K562 (cell line): Measurements from ENCODE around the gene PPP1CC. TPM values are rescaled to one million over a fixed set of nuclear protein-coding genes. Genes with fewer than 3 reads are reported as not detected.

Experiments
- ATAC-seq: fragments of 200-7000 bp; cut with Tn5 transposase; 3 replicates; pipeline ENCODE4 v1.9.1; 2020; ENCODE audit warnings: moderate library complexity
- BruUV-seq: library from RNA; stranded (reverse); fragments of 400-500 nt; replicated peaks from 2 replicates; lab custom pipeline; 2021; lab: Mats Ljungman, UMichigan
- CTCF ChIA-PET: fragments of 300-600 bp; formaldehyde crosslinking; extraction: SDS; loops from one replicate; lab custom pipeline; 2021; ENCODE audit warnings: low intra/inter-chr PET ratio; lab: Yijun Ruan, JAX
- POLR2A ChIA-PET: fragments of 300-600, 350-650 bp; sonication (Branson Sonifier 250); formaldehyde crosslinking; extraction: SDS; loops from one replicate; lab custom pipeline; 2021; ENCODE audit warnings: antibody characterized with exemption, inconsistent platforms; lab: Yijun Ruan, JAX
- DNase-seq, 4 experiments: peaks; one replicate each; pipeline versions ENCODE4 v3.0.0 to v3.0.0-alpha.2; 2011 to 2018; ENCODE audit warnings: low spot score in 3 of 4, mixed read lengths in 3 of 4; ENCODE audit errors: extremely low read depth in 1 of 4
- FAIRE-seq: peaks from 2 replicates; lab custom pipeline; 2011; peaks lifted over from hg19 to GRCh38; lab: Jason Lieb, UNC
- H2AFZ ChIP-seq: 2 replicates; pipeline ENCODE4 v1.6.0; 2011; ENCODE audit warnings: low read depth, low read length, control low read depth, inconsistent platforms
- H3K27ac ChIP-seq: fragments of 200-600 bp; 3 replicates; pipeline ENCODE4 v1.8.0; 2011; ENCODE audit warnings: low read depth, mild to moderate bottlenecking, control low read depth, inconsistent platforms, low read length, moderate library complexity, mixed read lengths; ENCODE audit errors: extremely low read depth
- H3K27me3 ChIP-seq, 2 experiments: fragments of 300-600 bp in 1 of 2; 2 replicates in 1 of 2; 3 replicates in 1 of 2; pipeline versions ENCODE4 v1.6.0 to v1.8.0; 2011; ENCODE audit warnings: inconsistent platforms in 2 of 2, low read length in 2 of 2, mild to moderate bottlenecking in 1 of 2, mixed read lengths in 1 of 2, moderate library complexity in 1 of 2; ENCODE audit not compliant: control insufficient read depth in 2 of 2, insufficient read depth in 2 of 2
- H3K36me3 ChIP-seq: fragments of 300-600 bp; 3 replicates; pipeline ENCODE4 v1.8.0; 2011; ENCODE audit warnings: mild to moderate bottlenecking, low read length, inconsistent platforms; ENCODE audit not compliant: control insufficient read depth, insufficient read depth
- H3K4me1 ChIP-seq, 2 experiments: fragments of 200-600 bp in 1 of 2; replicated peaks in 1 of 2; 2 replicates in 1 of 2; 3 replicates in 1 of 2; pipeline versions ENCODE4 v1.5.1 to v1.8.0; 2011; ENCODE audit warnings: inconsistent platforms in 2 of 2, low read length in 2 of 2, mild to moderate bottlenecking in 1 of 2, mixed read lengths in 1 of 2, moderate library complexity in 1 of 2; ENCODE audit not compliant: control insufficient read depth in 2 of 2, insufficient read depth in 2 of 2
- H3K4me2 ChIP-seq: 2 replicates; pipeline ENCODE4 v1.6.1; 2011; ENCODE audit warnings: low read length, control low read depth, inconsistent platforms, mixed read lengths; ENCODE audit not compliant: insufficient read depth
- H3K4me3 ChIP-seq: fragments of 200-600 bp; sonication (generic), shearing (Covaris generic); 2 replicates; pipeline ENCODE4 v1.5.1; 2016; ENCODE audit warnings: control low read depth, inconsistent platforms
- H3K79me2 ChIP-seq: fragments of 200-600 bp; 3 replicates; pipeline ENCODE4 v1.8.0; 2011; ENCODE audit warnings: low read length, inconsistent platforms; ENCODE audit not compliant: control insufficient read depth, insufficient read depth
- H3K9ac ChIP-seq, 2 experiments: 2 replicates each; pipeline versions ENCODE4 v1.6.0 to v1.6.1; 2011; ENCODE audit warnings: low read depth in 2 of 2, low read length in 2 of 2, control low read depth in 1 of 2, inconsistent platforms in 1 of 2, mild to moderate bottlenecking in 1 of 2, mixed read lengths in 1 of 2; ENCODE audit not compliant: insufficient read depth in 1 of 2
- H3K9me1 ChIP-seq: one replicate; pipeline ENCODE4 v1.6.0; 2011; ENCODE audit warnings: inconsistent platforms, mild to moderate bottlenecking, low read length, moderate library complexity; ENCODE audit not compliant: control insufficient read depth, insufficient read depth
- H3K9me3 ChIP-seq: replicated peaks from 2 replicates; pipeline ENCODE4 v1.5.1; 2011; ENCODE audit warnings: low read depth, low read length, inconsistent platforms; ENCODE audit not compliant: control insufficient read depth, insufficient read depth
- H4K20me1 ChIP-seq: replicated peaks from 2 replicates; pipeline ENCODE4 v1.6.1; 2011; ENCODE audit warnings: low read length, inconsistent platforms, mixed read lengths; ENCODE audit not compliant: control insufficient read depth, insufficient read depth
- CBX1 ChIP-seq: sonication (generic); IDR thresholded peaks from 2 replicates; pipeline ENCODE4 v1.6.1; 2016; ENCODE audit warnings: antibody characterized with exemption, low read depth, mild to moderate bottlenecking
- CC2D1A ChIP-seq: fragments of 450-650 bp; IDR thresholded peaks from 2 replicates; pipeline ENCODE4 v1.6.1; 2017; ENCODE audit warnings: mild to moderate bottlenecking
- ETV1 ChIP-seq: fragments of 450-650 bp; conservative IDR thresholded peaks from 2 replicates; pipeline ENCODE4 v1.6.1; 2016; ENCODE audit warnings: missing genetic modification characterization, control low read depth, low read depth, missing compliant biosample characterization
- HMG20A ChIP-seq: fragments of 450-650 bp; formaldehyde crosslinking; conservative IDR thresholded peaks from 2 replicates; pipeline ENCODE4 v1.4.0; 2020; ENCODE audit warnings: mild to moderate bottlenecking, mixed read lengths
- NEUROD1 ChIP-seq: fragments of 150-350 bp; IDR thresholded peaks from 2 replicates; pipeline ENCODE4 v1.6.1; 2014; ENCODE audit warnings: borderline replicate concordance, low read length, low read depth; ENCODE audit not compliant: partially characterized antibody
- NFRKB ChIP-seq: fragments of 450-650 bp; IDR thresholded peaks from 2 replicates; pipeline ENCODE4 v1.6.1; 2016; ENCODE audit warnings: low read depth
- PHTF2 ChIP-seq: fragments of 250-450 bp; sonication (Bioruptor Pico); IDR thresholded peaks from 2 replicates; pipeline ENCODE4 v1.5.0; 2021; ENCODE audit warnings: mild to moderate bottlenecking
- TAF7 ChIP-seq: fragments of 450-650 bp; IDR thresholded peaks from 2 replicates; pipeline ENCODE4 v1.6.1; 2016; ENCODE audit warnings: missing genetic modification characterization, missing compliant biosample characterization
- TARDBP ChIP-seq: fragments of 450-650 bp; IDR thresholded peaks from 2 replicates; pipeline ENCODE4 v1.6.1; 2016
- TEAD2 ChIP-seq: fragments of 450-650 bp; IDR thresholded peaks from 2 replicates; pipeline ENCODE4 v1.6.1; 2016; ENCODE audit warnings: missing genetic modification characterization, control low read depth, missing compliant biosample characterization
- YY1 ChIP-seq, 3 experiments: IDR thresholded peaks; 2 replicates each; pipeline ENCODE4 v1.6.1; 2011; ENCODE audit warnings: low read length in 2 of 3, mild to moderate bottlenecking in 2 of 3, moderate library complexity in 2 of 3, borderline replicate concordance in 1 of 3, control low read depth in 1 of 3, low read depth in 1 of 3; ENCODE audit not compliant: insufficient read depth in 3 of 3, insufficient replicate concordance in 2 of 3, control insufficient read depth in 1 of 3, insufficient read length in 1 of 3; ENCODE audit errors: extremely low read depth in 1 of 3
- ZFP1 ChIP-seq: fragments of 450-650 bp; formaldehyde crosslinking; IDR thresholded peaks from 2 replicates; pipeline ENCODE4 v1.4.0; 2020; ENCODE audit warnings: mild to moderate bottlenecking, mixed read lengths
- ZNF263 ChIP-seq: sonication (generic); formaldehyde crosslinking; IDR thresholded peaks from 2 replicates; pipeline ENCODE4 v1.8.0; 2022; ENCODE audit warnings: mild to moderate bottlenecking, missing genetic modification reagents, borderline replicate concordance
- ZNF551 ChIP-seq: fragments of 250-450 bp; sonication (Bioruptor Pico); IDR thresholded peaks from 2 replicates; pipeline ENCODE4 v1.5.0; 2021; ENCODE audit warnings: mild to moderate bottlenecking, moderate library complexity
- ZNF586 ChIP-seq: fragments of 450-650 bp; formaldehyde crosslinking; conservative IDR thresholded peaks from 2 replicates; pipeline ENCODE4 v1.4.0; 2020; ENCODE audit warnings: mild to moderate bottlenecking, moderate library complexity
- ZNF79 ChIP-seq: fragments of 250-450 bp; sonication (Bioruptor Pico); IDR thresholded peaks from 2 replicates; pipeline ENCODE4 v1.4.0; 2020; ENCODE audit warnings: low read depth, mild to moderate bottlenecking, moderate library complexity
- in situ Hi-C: fragments of 300-500 bp; cut with MboI; formaldehyde crosslinking; loops from 4 replicates; pipeline ENCODE4 v1.15.0; 2018; ENCODE audit warnings: inconsistent platforms, mixed read lengths
- intact Hi-C: fragments of 100-400 bp; cut with micrococcal nuclease; formaldehyde crosslinking; loops from 2 replicates; pipeline ENCODE4 v1.14.2; 2022
- polyA plus RNA-seq, 8 experiments: library from polyadenylated mRNA; depleted of rRNA in 4 of 8; stranded (reverse) in 5 of 8; unstranded in 3 of 8; fragments of >200 nt; fragmentation: Nextera tagmentation in 2 of 8; fragmentation: Illumina TruSeq in 1 of 8; extraction: Ambion mirVana in 2 of 8; extraction: Trizol in 1 of 8; gene quantifications; 2 replicates each; pipeline versions ENCODE4 v1.2.1 to v1.2.3, GENCODE V29; 2011 to 2014; ENCODE audit warnings: inconsistent platforms in 1 of 8, missing spikeins in 1 of 8
- total RNA-seq, 7 experiments: library from RNA; depleted of rRNA in 6 of 7; stranded (reverse); fragments of >200 nt in 6 of 7; fragmentation: Illumina TruSeq in 2 of 7; extraction: Trizol in 2 of 7; gene quantifications; 2 replicates each; pipeline versions ENCODE4 v1.2.1 to v1.2.3, GENCODE V29; 2011 to 2021; ENCODE audit warnings: low replicate concordance in 1 of 7
- TF ChIP-seq, protein P1 (sequence below): fragments of 450-650 bp; IDR thresholded peaks from 2 replicates; pipeline ENCODE4 v1.6.1; 2016; ENCODE audit warnings: borderline replicate concordance
- TF ChIP-seq, protein P2 (sequence below): sonication (generic); formaldehyde crosslinking; IDR thresholded peaks from 2 replicates; pipeline ENCODE4 v1.8.1; 2023; ENCODE audit warnings: mild to moderate bottlenecking, missing genetic modification reagents, moderate library complexity
- TF ChIP-seq, protein P3 (sequence below): fragments of 250-450 bp; sonication (Bioruptor Pico); IDR thresholded peaks from 2 replicates; pipeline ENCODE4 v1.9.0; 2021; ENCODE audit warnings: mild to moderate bottlenecking, inconsistent platforms

The PPP1CC gene
- total and polyA plus RNA-seq, 9 of the 15 experiments (the other 6 are each of a cell fraction or from before 2014, with no cell fraction given), result 67.4 to 286 (median 195) TPM

DNA sequence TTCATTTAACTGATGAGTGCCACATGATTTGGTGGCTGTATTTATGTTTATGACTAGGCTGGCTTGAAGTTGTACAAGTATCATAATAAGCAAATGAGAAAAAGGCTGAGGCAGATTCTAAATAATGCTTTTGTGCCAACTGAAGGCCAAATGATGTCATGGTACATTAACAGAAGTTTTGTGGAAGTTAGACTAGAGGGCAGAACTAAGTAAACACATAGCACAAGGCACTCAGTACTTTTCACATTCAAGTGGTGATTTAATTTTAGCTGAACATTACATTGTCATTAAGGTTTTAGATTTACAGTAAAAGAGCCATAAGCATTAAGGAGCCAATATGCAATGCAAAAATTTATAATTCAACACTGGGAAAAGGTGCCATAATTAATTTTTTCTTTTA lies 21.1 kb downstream of the PPP1CC start:
- intact Hi-C loops (no loop called here), in situ Hi-C loops (loop anchor here (5.0 kb wide), 1 partner anchor 106 kb away; no protein-coding TSS in a partner anchor)
- Histone ChIP-seq H3K9ac (no peak overlapping the region), H3K36me3 (peaks cover 93% of the 10 kb centered on the region), H3K9me1 (peaks cover 4% of the 10 kb centered on the region), H3K4me3 (no peak overlapping the region), H3K4me2 (no peak overlapping the region), H3K27me3 (no peaks in the 10 kb centered on the region), H3K9me3 (no peaks in the 10 kb centered on the region), H3K4me1 (no peaks in the 10 kb centered on the region), H3K79me2 (peaks cover 18% of the 10 kb centered on the region; the same call in 2 of the 3 replicates), H2AFZ (no peak overlapping the region), H4K20me1 (peaks cover 3% of the 10 kb centered on the region; the same call in 1 of the 2 replicates), H3K27ac (no peak overlapping the region)
- no TSS peak for BruUV-seq
- POLR2A ChIA-PET, result interaction anchor here (1.0 to 1.6 kb wide), 4 partner anchors 8 to 15 kb away, joined by 4 read pairs; no protein-coding TSS in a partner anchor
- no peak for TF ChIP-seq CBX1
- no peak for TF ChIP-seq TARDBP
- TF ChIP-seq ZNF551, result no peak
- TF ChIP-seq PHTF2, result no peak
- TF ChIP-seq ZFP1, result no peak
- no peak for TF ChIP-seq CC2D1A
- TF ChIP-seq, protein P1, sequence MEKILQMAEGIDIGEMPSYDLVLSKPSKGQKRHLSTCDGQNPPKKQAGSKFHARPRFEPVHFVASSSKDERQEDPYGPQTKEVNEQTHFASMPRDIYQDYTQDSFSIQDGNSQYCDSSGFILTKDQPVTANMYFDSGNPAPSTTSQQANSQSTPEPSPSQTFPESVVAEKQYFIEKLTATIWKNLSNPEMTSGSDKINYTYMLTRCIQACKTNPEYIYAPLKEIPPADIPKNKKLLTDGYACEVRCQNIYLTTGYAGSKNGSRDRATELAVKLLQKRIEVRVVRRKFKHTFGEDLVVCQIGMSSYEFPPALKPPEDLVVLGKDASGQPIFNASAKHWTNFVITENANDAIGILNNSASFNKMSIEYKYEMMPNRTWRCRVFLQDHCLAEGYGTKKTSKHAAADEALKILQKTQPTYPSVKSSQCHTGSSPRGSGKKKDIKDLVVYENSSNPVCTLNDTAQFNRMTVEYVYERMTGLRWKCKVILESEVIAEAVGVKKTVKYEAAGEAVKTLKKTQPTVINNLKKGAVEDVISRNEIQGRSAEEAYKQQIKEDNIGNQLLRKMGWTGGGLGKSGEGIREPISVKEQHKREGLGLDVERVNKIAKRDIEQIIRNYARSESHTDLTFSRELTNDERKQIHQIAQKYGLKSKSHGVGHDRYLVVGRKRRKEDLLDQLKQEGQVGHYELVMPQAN, result no peak
- TF ChIP-seq NFRKB, result no peak
- TF ChIP-seq ZNF79 (CRISPR knock-in tag), result no peak
- TF ChIP-seq, protein P2, sequence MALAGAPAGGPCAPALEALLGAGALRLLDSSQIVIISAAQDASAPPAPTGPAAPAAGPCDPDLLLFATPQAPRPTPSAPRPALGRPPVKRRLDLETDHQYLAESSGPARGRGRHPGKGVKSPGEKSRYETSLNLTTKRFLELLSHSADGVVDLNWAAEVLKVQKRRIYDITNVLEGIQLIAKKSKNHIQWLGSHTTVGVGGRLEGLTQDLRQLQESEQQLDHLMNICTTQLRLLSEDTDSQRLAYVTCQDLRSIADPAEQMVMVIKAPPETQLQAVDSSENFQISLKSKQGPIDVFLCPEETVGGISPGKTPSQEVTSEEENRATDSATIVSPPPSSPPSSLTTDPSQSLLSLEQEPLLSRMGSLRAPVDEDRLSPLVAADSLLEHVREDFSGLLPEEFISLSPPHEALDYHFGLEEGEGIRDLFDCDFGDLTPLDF (CRISPR knock-in tag), result no peak
- TF ChIP-seq ETV1 (tag), result no peak
- TF ChIP-seq HMG20A (CRISPR knock-in tag), result no peak
- TF ChIP-seq TEAD2, result no peak
- TF ChIP-seq ZNF586 (CRISPR knock-in tag), result no peak
- TF ChIP-seq YY1 (IDR thresholded peaks at IDR 0.05; ENCODE audit: borderline replicate concordance in 1 of 3, control insufficient read depth in 1 of 3, extremely low read depth in 1 of 3, insufficient read depth in 3 of 3, insufficient read length in 1 of 3, insufficient replicate concordance in 2 of 3, low read depth in 1 of 3, low read length in 2 of 3), result no peak
- TF ChIP-seq ZNF263 (CRISPR knock-in tag), result no peak
- TF ChIP-seq, protein P3, sequence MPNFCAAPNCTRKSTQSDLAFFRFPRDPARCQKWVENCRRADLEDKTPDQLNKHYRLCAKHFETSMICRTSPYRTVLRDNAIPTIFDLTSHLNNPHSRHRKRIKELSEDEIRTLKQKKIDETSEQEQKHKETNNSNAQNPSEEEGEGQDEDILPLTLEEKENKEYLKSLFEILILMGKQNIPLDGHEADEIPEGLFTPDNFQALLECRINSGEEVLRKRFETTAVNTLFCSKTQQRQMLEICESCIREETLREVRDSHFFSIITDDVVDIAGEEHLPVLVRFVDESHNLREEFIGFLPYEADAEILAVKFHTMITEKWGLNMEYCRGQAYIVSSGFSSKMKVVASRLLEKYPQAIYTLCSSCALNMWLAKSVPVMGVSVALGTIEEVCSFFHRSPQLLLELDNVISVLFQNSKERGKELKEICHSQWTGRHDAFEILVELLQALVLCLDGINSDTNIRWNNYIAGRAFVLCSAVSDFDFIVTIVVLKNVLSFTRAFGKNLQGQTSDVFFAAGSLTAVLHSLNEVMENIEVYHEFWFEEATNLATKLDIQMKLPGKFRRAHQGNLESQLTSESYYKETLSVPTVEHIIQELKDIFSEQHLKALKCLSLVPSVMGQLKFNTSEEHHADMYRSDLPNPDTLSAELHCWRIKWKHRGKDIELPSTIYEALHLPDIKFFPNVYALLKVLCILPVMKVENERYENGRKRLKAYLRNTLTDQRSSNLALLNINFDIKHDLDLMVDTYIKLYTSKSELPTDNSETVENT (CRISPR knock-in tag), result no peak
- TF ChIP-seq TAF7 (tag), result no peak
- TF ChIP-seq NEUROD1, result no peak
- ATAC-seq, result no peak
- no peak for FAIRE-seq
- no peak for DNase-seq
- CTCF ChIA-PET, result no interaction called here
